HepG2 (cell line): Measurements from ENCODE around the gene RGL3. TPM values are rescaled to one million over a fixed set of nuclear protein-coding genes. Genes with fewer than 3 reads are reported as not detected.
A peak's percentile ranks its signal among the peaks of the same experiment; 100 is the strongest.

Experiments used
- EHMT2 ChIP-seq: fragments of 200-600 bp; sonication (generic); IDR thresholded peaks from 2 replicates; pipeline ENCODE4 v1.7.0; 2017; ENCODE audit warnings: antibody characterized with exemption, low read depth, low read length, borderline replicate concordance
- FOXC1 ChIP-seq: sonication (generic); formaldehyde crosslinking; IDR thresholded peaks from 2 replicates; pipeline ENCODE4 v1.8.0; 2022; ENCODE audit warnings: mild to moderate bottlenecking, missing genetic modification reagents, borderline replicate concordance
- HNF4G ChIP-seq, 2 experiments: sonication (generic) in 1 of 2; formaldehyde crosslinking in 1 of 2; IDR thresholded peaks; 2 replicates each; pipeline versions ENCODE4 v1.4.0 to v1.6.1; 2011 to 2020; ENCODE audit warnings: borderline replicate concordance in 2 of 2, low read depth in 2 of 2, mild to moderate bottlenecking in 2 of 2, low read length in 1 of 2, missing genetic modification reagents in 1 of 2, moderate library complexity in 1 of 2
- HOXA7 ChIP-seq: sonication (generic); formaldehyde crosslinking; IDR thresholded peaks from 2 replicates; pipeline ENCODE4 v1.8.1; 2022; ENCODE audit warnings: mild to moderate bottlenecking, missing genetic modification reagents, moderate library complexity
- MIER2 ChIP-seq: IDR thresholded peaks from 2 replicates; pipeline ENCODE4 v1.6.1; 2016; ENCODE audit warnings: missing biosample characterization, missing genetic modification reagents
- MXD4 ChIP-seq: IDR thresholded peaks from 2 replicates; pipeline ENCODE4 v1.6.1; 2016; ENCODE audit warnings: mild to moderate bottlenecking, missing biosample characterization, missing genetic modification reagents
- PTBP1 ChIP-seq: fragments of 200-400 bp; formaldehyde crosslinking; IDR thresholded peaks from 2 replicates; pipeline ENCODE4 v1.6.1; 2018; ENCODE audit warnings: low read length, low read depth; ENCODE audit not compliant: poor library complexity, severe bottlenecking
- RFX1 ChIP-seq: fragments of 450-650 bp; IDR thresholded peaks from 2 replicates; pipeline ENCODE4 v1.6.1; 2017
- SALL1 ChIP-seq: sonication (generic); formaldehyde crosslinking; IDR thresholded peaks from 2 replicates; pipeline ENCODE4 v1.8.0; 2022; ENCODE audit warnings: mild to moderate bottlenecking, missing genetic modification reagents
- SNAPC2 ChIP-seq: sonication (generic); formaldehyde crosslinking; IDR thresholded peaks from 2 replicates; pipeline ENCODE4 v1.8.1; 2022; ENCODE audit warnings: mild to moderate bottlenecking, missing genetic modification reagents
- ZFP90 ChIP-seq: sonication (generic); formaldehyde crosslinking; IDR thresholded peaks from 2 replicates; pipeline ENCODE4 v1.8.0; 2022; ENCODE audit warnings: missing genetic modification reagents, mild to moderate bottlenecking, inconsistent platforms, borderline replicate concordance
- ZNF350 ChIP-seq: sonication (generic); formaldehyde crosslinking; IDR thresholded peaks from 2 replicates; pipeline ENCODE4 v1.4.0; 2020; ENCODE audit warnings: mild to moderate bottlenecking, low read depth, missing genetic modification reagents, borderline replicate concordance
- ZNF737 ChIP-seq: sonication (generic); formaldehyde crosslinking; IDR thresholded peaks from 2 replicates; pipeline ENCODE4 v1.5.0; 2020; ENCODE audit warnings: missing genetic modification reagents, mild to moderate bottlenecking, borderline replicate concordance
- ZNF746 ChIP-seq: sonication (generic); formaldehyde crosslinking; IDR thresholded peaks from 2 replicates; pipeline ENCODE4 v1.8.0; 2022; ENCODE audit warnings: mild to moderate bottlenecking, missing genetic modification reagents
- ZNF773 ChIP-seq: sonication (generic); formaldehyde crosslinking; IDR thresholded peaks from 2 replicates; pipeline ENCODE4 v1.4.0; 2020; ENCODE audit warnings: missing genetic modification reagents, borderline replicate concordance
- polyA plus RNA-seq, 8 experiments: library from polyadenylated mRNA; depleted of rRNA in 3 of 8; stranded (reverse) in 7 of 8; unstranded in 1 of 8; fragments of >200 nt; fragmentation: Illumina TruSeq in 4 of 8; extraction: Trizol in 4 of 8; gene quantifications; 2 replicates each; pipeline versions ENCODE4 v1.2.1 to v1.2.3, GENCODE V29; 2011 to 2016; ENCODE audit warnings: low read depth in 4 of 8, missing spikeins in 1 of 8, mixed read lengths in 1 of 8; ENCODE audit not compliant: insufficient read depth in 1 of 8
- total RNA-seq, 5 experiments: library from RNA; depleted of rRNA; stranded (reverse); fragments of >200 nt; fragmentation: Illumina TruSeq; extraction: Trizol; gene quantifications; 2 replicates each; pipeline ENCODE4 v1.2.3, GENCODE V29; 2016; ENCODE audit warnings: low read depth in 1 of 5
- TF ChIP-seq, protein P1 (sequence below): sonication (generic); formaldehyde crosslinking; IDR thresholded peaks from 2 replicates; pipeline ENCODE4 v1.4.0; 2020; ENCODE audit warnings: mild to moderate bottlenecking, missing genetic modification reagents, borderline replicate concordance
- TF ChIP-seq, protein P2 (sequence below): sonication (generic); formaldehyde crosslinking; IDR thresholded peaks from 2 replicates; pipeline ENCODE4 v1.5.0; 2020; ENCODE audit warnings: mild to moderate bottlenecking, missing genetic modification reagents, borderline replicate concordance
- TF ChIP-seq, protein P3 (sequence below): sonication (generic); formaldehyde crosslinking; IDR thresholded peaks from 2 replicates; pipeline ENCODE4 v1.4.0; 2020; ENCODE audit warnings: low read depth, mild to moderate bottlenecking, missing genetic modification reagents
- TF ChIP-seq, protein P4 (sequence below): sonication (generic); formaldehyde crosslinking; IDR thresholded peaks from 2 replicates; pipeline ENCODE4 v1.4.0; 2020; ENCODE audit warnings: low read depth, mild to moderate bottlenecking, missing genetic modification reagents
- TF ChIP-seq, protein P5 (sequence below): IDR thresholded peaks from 2 replicates; pipeline ENCODE4 v1.6.1; 2016; ENCODE audit warnings: missing compliant biosample characterization, missing genetic modification reagents, borderline replicate concordance

RGL3 gene
- total and polyA plus RNA-seq, 2 of the 13 experiments (the other 11 are each of a cell fraction or from before 2014, with no cell fraction given) = 4.2 to 7.6 TPM

DNA sequence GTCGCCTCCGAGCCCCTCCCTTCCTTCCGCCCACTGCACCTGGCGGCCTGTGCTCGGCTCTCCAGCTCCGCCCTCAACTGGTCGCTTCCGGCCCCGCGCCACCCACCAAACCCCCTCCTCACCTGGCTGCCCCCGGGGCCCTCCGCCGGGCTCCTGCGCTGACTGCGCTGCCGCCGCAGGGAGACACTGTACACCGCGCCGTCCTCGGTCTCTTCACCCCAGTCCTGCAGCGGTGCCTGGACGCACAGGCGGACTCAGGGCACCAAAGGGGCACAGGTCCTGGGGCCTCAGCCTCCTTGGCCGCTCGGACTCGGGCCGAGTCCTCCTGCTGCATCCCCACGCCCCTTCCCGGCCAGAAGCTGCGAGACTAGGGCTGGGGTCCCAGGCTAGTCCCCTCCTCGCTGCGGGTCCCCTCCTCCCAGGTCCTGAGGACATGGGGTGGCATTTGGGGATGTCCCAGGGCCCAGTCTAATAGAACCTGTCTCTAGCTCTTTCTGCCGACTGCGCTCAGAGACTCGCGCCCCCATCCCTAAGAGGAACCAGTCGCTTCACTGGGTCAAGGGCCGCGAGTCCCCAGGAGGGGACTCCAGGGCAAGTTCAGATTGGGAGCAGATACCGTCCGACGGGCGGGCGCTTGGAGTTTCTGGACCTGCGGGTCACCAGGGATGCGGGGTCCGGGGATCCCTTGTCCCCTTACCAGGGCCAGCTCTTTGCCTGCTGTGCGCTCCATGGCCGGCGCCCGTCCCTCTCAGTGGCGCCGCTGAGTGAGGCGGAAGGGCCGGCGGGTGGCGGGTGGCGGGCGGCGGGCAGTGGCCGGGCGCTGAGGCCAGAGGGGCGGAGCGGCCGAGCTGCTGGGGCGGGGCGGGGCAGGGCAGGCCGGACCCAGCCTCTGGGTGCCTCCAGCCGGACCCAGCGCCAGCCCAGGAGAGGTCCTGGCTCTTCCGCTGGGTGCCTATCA lies at the start of gene RGL3 (continued):
- TF ChIP-seq, protein P1, sequence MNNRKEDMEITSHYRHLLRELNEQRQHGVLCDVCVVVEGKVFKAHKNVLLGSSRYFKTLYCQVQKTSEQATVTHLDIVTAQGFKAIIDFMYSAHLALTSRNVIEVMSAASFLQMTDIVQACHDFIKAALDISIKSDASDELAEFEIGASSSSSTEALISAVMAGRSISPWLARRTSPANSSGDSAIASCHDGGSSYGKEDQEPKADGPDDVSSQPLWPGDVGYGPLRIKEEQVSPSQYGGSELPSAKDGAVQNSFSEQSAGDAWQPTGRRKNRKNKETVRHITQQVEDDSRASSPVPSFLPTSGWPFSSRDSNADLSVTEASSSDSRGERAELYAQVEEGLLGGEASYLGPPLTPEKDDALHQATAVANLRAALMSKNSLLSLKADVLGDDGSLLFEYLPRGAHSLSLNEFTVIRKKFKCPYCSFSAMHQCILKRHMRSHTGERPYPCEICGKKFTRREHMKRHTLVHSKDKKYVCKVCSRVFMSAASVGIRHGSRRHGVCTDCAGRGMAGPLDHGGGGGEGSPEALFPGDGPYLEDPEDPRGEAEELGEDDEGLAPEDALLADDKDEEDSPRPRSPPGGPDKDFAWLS (CRISPR knock-in tag) = no peak
- TF ChIP-seq, protein P2, sequence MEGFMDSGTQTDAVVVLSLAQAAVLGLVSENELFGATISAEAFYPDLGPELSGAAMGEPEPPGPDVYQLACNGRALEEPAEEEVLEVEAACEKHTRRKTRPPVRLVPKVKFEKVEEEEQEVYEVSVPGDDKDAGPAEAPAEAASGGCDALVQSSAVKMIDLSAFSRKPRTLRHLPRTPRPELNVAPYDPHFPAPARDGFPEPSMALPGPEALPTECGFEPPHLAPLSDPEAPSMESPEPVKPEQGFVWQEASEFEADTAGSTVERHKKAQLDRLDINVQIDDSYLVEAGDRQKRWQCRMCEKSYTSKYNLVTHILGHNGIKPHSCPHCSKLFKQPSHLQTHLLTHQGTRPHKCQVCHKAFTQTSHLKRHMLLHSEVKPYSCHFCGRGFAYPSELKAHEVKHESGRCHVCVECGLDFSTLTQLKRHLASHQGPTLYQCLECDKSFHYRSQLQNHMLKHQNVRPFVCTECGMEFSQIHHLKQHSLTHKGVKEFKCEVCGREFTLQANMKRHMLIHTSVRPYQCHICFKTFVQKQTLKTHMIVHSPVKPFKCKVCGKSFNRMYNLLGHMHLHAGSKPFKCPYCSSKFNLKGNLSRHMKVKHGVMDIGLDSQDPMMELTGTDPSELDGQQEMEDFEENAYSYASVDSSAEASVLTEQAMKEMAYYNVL (CRISPR knock-in tag) = 0 out of 2 replicates have a peak, but pooled peaks have one; percentile 28
- TF ChIP-seq ZNF746 (CRISPR knock-in tag) (no peak), SNAPC2 (CRISPR knock-in tag) (no peak), MXD4 (no peak), PTBP1 (no peak), MIER2 (CRISPR knock-in tag) (no peak), ZNF350 (CRISPR knock-in tag) (peak; percentile 33; the same call in 1 of the 2 replicates), RFX1 (no peak), ZNF773 (CRISPR knock-in tag) (no peak), ZFP90 (no peak), HOXA7 (CRISPR knock-in tag) (no peak), SALL1 (CRISPR knock-in tag) (no peak; the same call in 1 of the 2 replicates), EHMT2 (no peak), FOXC1 (CRISPR knock-in tag) (0 out of 2 replicates have a peak, but pooled peaks have one; percentile 48), HNF4G (IDR thresholded peaks at IDR 0.05; ENCODE audit: borderline replicate concordance, low read depth, low read length) (no peak), HNF4G (CRISPR knock-in tag; IDR thresholded peaks at IDR 0.05; ENCODE audit: borderline replicate concordance, low read depth) (no peak), ZNF737 (CRISPR knock-in tag) (no peak)
- TF ChIP-seq, protein P3, sequence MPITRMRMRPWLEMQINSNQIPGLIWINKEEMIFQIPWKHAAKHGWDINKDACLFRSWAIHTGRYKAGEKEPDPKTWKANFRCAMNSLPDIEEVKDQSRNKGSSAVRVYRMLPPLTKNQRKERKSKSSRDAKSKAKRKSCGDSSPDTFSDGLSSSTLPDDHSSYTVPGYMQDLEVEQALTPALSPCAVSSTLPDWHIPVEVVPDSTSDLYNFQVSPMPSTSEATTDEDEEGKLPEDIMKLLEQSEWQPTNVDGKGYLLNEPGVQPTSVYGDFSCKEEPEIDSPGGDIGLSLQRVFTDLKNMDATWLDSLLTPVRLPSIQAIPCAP (CRISPR knock-in tag) = no peak
- TF ChIP-seq, protein P4, sequence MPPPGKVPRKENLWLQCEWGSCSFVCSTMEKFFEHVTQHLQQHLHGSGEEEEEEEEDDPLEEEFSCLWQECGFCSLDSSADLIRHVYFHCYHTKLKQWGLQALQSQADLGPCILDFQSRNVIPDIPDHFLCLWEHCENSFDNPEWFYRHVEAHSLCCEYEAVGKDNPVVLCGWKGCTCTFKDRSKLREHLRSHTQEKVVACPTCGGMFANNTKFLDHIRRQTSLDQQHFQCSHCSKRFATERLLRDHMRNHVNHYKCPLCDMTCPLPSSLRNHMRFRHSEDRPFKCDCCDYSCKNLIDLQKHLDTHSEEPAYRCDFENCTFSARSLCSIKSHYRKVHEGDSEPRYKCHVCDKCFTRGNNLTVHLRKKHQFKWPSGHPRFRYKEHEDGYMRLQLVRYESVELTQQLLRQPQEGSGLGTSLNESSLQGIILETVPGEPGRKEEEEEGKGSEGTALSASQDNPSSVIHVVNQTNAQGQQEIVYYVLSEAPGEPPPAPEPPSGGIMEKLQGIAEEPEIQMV (CRISPR knock-in tag) = no peak
- TF ChIP-seq, protein P5, sequence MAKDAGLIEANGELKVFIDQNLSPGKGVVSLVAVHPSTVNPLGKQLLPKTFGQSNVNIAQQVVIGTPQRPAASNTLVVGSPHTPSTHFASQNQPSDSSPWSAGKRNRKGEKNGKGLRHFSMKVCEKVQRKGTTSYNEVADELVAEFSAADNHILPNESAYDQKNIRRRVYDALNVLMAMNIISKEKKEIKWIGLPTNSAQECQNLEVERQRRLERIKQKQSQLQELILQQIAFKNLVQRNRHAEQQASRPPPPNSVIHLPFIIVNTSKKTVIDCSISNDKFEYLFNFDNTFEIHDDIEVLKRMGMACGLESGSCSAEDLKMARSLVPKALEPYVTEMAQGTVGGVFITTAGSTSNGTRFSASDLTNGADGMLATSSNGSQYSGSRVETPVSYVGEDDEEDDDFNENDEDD (CRISPR knock-in tag) = no peak; the same call in 1 of the 2 replicates
